ENCODE measurements around the gene TFB1M. TPM values are rescaled to one million over a fixed set of nuclear protein-coding genes. Genes with fewer than 3 reads are reported as not detected.

The TFB1M gene
- total and polyA plus RNA-seq, 2 donors (not counting 3 experiments of a cell fraction or from before 2014, with no cell fraction given), result 12.9 to 35.5 TPM

- ChIA-PET POLR2A (interaction anchor here (0.6 to 0.7 kb wide), 2 partner anchors 21 to 37 kb away, joined by 3 read pairs; no protein-coding TSS in a partner anchor), CTCF (interaction anchor here (1.2 to 9.5 kb wide), 5 partner anchors 10 to 570 kb away, joined by 3 to 292 read pairs (median 5); no protein-coding TSS in a partner anchor)
- DNase-seq (ENCODE audit: low read depth, low spot score) (no peak), FAIRE-seq (peak; percentile 38)
- H3K27me3 ChIP-seq (ENCODE audit: control insufficient read depth in 2 of 2, insufficient read depth in 2 of 2, low read length in 2 of 2), result no peaks in the 10 kb centered on the region
- H3K4me1 ChIP-seq (ENCODE audit: control insufficient read depth, extremely low read depth, insufficient read depth, low read length), result no peaks in the 10 kb centered on the region
- dilution Hi-C loops (cut with MboI; ENCODE audit: extremely low pct_ligation_motif_present, low sequenced_read_pairs) (no loop called here), intact Hi-C loops (cut with micrococcal nuclease) (loop anchor here (5.0 kb wide), 2 partner anchors 249 to 379 kb away; partner anchors contain the start of gene TIAM2)
- no peak overlapping the region for H3K4me3 ChIP-seq (replicated peaks in 1 of 3; ENCODE audit: insufficient read depth in 1 of 3, low read depth in 1 of 3, low read length in 3 of 3)
- no TSS peak for BruUV-seq (replicated peaks)
- H3K9ac ChIP-seq (replicated peaks; ENCODE audit: extremely low read depth, insufficient read depth, low read length), result no peak overlapping the region
- no peaks in the 10 kb centered on the region for H3K79me2 ChIP-seq (ENCODE audit: control insufficient read depth, insufficient read depth, low read length)
- no peaks in the 10 kb centered on the region for H3K9me1 ChIP-seq (replicated peaks; ENCODE audit: control insufficient read depth, extremely low read depth, insufficient read depth, low read length)
- no peak overlapping the region for H3K27ac ChIP-seq (ENCODE audit: insufficient read depth, low read depth, low read length)
- H4K20me1 ChIP-seq (replicated peaks; ENCODE audit: control insufficient read depth, extremely low read depth, insufficient read depth, low read length), result no peaks in the 10 kb centered on the region
- no peak overlapping the region for H3K4me2 ChIP-seq (ENCODE audit: insufficient read depth, low read length)
- no peak overlapping the region for H2AFZ ChIP-seq (ENCODE audit: low read depth, low read length)
- TF ChIP-seq MAX (IDR thresholded peaks at IDR 0.05; ENCODE audit: insufficient read depth, insufficient read length) (no peak), POLR2AphosphoS5 (IDR thresholded peaks at IDR 0.05; ENCODE audit: insufficient read depth, low read depth, low read length) (no peak), POLR2A (IDR thresholded peaks at IDR 0.05; ENCODE audit: low read depth, low read length) (no peak), JUN (IDR thresholded peaks at IDR 0.05; ENCODE audit: borderline replicate concordance, insufficient read depth, insufficient read length, low read depth) (no peak), MYC (IDR thresholded peaks at IDR 0.05; ENCODE audit: low read depth, low read length) (no peak), GATA2 (IDR thresholded peaks at IDR 0.05; ENCODE audit: insufficient read depth, insufficient read length, low read depth, low read length) (no peak), FOS (IDR thresholded peaks at IDR 0.05; ENCODE audit: borderline replicate concordance, insufficient read depth, low read length) (no peak), EZH2 (IDR thresholded peaks at IDR 0.05; ENCODE audit: borderline replicate concordance, low read depth, low read length, severe bottlenecking) (no peak)
- peaks cover 3% of the 10 kb centered on the region in 2 experiments for H3K36me3 ChIP-seq (ENCODE audit: control insufficient read depth in 2 of 2, extremely low read depth in 1 of 2, insufficient read depth in 2 of 2, low read length in 2 of 2)
- no peaks in the 10 kb centered on the region for H3K9me3 ChIP-seq (replicated peaks; ENCODE audit: control insufficient read depth, insufficient read depth, low read length)
These were observed 68.5 kb downstream of the TFB1M start for GRCh38 chr6:155245831-155246230.

All from endothelial cell of umbilical vein (primary cell).